Measurements from ENCODE around the gene CAV1.

CAV1 gene

DNA sequence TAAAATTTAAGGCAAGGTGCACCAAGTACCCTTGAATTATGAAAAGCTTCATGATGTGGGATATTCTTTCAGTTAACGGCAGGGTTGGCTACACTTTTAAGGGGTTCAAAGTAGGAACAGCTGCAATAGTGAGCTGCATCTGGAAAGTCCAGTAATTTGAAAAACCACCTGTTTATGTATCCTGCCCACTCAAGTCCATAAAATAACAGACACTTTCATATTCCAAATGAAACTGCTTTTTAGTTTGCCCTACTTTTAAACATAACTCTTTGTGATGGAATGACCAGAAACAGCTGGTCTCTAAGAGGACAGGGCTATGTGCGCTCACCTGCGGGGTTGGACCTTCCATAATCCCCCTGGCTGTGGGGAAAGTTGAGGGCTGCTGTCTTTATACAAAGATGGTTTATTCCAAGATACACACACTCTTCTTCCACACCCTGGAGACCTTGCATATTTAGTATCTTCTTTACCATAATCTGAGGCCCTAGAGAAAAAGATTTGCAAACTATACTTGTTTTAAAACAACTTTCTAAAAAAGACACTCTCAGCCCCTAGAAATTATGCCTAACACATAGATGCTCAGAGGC, 7.4 kb downstream of the CAV1 start:
- DNase-seq: no peak

DNA sequence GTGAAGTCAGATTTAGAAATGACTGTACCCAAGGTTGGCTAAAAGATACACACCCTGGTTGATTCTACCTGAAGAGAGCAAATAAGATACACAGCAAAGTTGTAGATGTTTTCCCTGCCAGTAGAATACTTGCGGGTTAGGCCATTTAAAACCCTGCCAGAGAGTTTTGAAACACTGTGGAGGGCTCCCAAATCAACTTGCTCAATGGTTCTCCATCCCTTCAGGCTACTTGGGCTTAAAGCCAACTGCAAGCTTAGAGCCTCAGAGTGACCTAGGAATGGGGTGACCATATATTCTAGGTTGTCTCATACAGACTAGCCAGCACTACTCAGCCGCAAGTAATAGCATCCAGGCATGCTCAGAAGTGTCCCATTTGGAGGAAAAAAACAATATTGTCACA, 10.0 kb downstream of the CAV1 start:
- no peak for DNase-seq

DNA sequence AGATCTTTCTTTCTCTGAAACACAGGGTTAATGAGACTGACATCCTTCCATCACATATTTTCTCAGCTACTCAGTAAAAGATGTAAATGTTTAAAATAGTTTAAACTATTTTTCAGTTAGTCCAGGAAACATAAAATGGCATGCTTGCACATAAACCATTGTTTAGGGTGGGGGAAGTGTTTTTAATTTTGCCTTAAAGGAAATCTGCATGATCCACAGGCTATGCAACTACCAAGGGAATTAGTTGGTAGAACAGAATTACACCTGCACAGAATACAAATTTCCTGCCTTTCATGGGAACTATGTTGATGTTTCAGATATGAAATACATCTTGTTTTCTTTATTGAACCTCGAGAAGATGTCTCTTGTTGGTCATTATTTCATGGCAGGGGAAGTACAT, 10.6 kb downstream of the CAV1 start:
- DNase-seq: no peak

DNA sequence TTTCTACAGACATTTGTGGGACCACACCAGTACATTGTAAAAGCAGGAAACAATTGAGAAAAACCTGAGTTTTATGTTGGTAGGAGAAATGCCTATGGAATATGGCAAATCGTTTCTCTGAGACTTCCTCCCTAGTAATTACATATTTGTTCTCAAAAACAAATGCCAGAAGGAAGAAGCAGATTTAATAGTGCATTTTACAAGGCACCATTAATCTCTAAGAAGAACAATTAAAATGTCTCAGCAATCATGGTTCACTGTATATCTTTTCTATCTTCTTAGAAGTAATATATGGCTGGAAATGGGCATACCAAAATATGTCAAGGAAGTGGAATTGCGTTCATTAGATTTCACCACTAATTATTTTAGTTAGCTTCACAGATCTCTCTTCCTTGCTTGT, 13.3 kb downstream of the CAV1 start:
- DNase-seq: no peak

DNA sequence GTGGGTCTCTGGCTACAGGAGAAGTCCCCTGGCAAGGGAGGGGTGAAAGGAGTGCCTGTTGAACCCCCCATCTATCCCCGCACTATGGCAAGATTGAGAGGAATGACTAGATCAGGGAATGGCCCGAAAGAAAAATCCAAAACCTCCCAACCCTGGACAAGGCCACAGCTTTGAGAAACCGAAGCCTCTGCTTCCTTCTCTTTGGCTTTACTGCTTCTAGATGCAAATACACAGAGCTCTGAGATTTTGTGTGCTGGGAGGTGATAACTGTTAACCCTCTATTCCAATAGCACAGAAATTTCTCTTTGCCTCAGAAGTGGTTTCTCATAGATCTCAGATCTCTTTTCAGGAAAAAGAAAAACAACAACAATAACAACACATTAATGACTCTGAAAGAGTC, 15.0 kb downstream of the CAV1 start:
- DNase-seq: no peak

DNA sequence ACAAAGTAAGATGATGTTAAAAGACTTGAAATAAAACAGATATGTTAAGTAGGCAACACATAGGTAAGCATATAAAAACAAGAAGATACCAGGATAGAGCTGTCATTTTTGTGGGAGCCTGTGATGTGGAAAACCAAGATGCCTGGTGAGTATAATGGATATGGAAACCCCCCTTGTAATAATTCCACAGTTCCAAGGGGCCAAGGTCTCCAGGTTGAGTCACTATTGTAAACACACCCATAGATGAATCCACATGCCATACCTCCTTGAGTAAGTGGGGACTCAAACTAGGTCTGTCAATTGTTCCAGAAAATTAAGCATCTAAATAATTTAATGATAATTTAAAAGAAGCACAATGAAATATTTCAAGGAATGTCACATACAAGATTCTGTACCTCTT, 15.9 kb downstream of the CAV1 start:
- DNase-seq: no peak

DNA sequence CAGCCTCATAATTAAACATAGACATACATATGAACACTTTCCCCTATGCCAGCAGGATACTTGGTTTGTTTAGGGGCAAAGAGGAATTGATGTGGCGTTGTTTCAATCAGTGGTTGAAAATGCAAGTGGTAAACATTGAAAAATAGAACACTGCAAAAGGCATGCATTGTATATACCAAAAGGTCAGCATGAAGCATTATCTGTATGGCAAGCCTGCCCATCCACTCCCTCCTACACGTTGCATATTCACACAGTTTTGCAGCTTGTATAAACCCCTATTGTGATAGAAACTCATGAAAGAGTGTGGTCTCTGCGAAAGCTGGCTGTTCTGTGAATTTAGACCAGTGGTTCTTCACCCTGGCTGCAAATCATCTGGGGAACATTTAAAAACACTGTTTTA, 17.1 kb downstream of the CAV1 start:
- no peak for DNase-seq

DNA sequence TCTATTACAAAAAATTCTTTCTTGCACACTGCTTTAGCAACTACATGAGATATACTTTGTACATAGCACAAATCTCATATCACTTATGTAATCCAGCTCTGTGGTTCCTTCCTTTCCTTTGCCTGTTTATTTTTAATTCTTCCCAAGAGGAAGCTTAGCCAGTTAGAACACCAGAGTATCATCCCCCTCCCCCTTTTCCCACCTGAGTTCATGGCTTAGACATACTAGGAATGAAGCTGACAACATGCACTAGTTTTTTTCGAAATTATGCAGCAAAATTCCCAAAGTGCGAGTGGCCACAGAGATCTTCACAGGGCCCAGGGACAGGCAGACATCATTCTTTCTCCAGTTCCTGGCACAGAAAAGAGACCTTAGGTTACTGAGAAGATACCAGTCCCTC, 17.8 kb downstream of the CAV1 start:
- no peak for DNase-seq

DNA sequence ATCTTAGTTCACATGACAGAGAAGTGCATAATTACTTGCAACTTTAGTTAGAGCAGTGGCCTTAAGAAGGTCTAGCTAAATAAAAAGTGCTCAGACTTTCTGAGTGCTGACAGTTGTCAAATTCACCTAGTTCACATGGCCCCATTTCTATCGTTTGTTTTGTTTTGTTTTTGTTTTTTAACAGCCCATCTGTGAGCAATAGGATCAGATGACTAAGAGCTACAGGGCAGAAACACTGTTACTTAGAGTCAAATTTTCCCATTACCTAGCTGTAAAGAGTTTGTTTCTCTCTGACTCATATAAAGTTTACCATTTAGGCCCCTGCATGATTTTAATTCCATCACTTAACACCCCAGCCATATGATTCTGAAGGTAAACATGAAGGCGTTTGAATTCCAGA, 18.8 kb downstream of the CAV1 start:
- DNase-seq: no peak

DNA sequence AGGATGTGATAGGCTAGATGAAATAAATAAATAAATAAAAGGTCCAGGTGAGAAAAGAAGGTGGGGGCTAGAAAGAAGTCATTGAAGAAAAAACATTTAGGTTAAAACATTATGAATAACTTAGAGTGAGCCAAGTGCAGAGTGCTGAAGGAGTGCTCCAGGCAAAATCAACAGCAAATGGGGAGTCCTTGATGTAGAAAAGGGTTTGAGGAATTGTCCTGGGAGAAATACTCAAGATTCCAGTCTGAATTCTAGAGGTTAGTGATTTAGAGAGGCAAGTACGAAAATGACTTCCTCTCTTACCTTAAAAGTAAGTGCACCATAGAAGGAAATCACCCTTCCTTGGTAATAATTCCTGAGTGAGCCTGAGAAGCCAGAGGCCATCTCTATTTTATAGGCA, 19.7 kb downstream of the CAV1 start:
- no peak for DNase-seq

DNA sequence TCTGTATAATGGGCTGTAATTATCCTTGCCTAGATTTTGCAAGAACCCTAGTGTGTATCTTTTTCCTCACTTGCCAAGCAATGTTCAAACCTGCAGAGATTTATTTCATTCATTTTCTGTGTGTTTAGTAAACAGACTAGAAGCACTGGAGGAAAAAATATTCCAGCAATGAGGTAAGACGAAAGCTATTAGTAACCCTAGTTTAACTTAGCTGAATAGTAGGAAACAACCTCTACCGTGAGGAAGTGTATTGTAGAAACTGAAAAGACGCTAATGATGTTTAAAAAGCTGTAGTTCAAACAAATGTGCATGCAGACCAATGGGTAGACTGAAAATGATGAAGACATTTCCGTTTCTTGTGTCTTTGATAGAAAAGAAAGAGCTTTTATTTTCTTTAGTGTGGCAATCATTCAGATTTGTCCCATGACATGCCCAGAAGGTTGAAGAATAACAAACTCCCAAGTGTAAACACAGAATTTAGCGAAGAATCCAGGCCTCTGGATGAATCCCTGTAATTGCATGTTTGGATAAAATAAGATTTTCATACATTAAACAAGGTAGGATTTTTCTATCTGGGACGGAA, 20.7 kb downstream of the CAV1 start:
- DNase-seq: no peak

DNA sequence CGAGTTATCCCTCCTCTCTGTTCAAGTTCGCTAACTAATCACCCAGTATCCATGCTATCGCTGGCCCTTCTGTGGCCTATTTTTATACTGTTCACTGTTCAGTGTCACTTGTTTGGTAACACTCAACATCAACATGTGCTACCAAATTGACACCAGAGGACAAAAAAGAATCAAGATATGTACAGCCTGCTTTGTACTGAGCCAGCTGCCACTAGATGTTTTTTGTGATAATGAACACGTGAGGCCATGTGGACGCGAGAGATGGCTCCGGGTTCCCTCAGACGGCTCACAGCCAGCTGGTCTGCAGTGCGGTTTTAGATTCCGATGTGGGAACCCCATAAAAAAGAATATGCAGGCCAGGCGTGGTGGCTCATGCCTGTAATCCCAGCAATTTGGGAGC, 21.2 kb downstream of the CAV1 start:
- no peak for DNase-seq

DNA sequence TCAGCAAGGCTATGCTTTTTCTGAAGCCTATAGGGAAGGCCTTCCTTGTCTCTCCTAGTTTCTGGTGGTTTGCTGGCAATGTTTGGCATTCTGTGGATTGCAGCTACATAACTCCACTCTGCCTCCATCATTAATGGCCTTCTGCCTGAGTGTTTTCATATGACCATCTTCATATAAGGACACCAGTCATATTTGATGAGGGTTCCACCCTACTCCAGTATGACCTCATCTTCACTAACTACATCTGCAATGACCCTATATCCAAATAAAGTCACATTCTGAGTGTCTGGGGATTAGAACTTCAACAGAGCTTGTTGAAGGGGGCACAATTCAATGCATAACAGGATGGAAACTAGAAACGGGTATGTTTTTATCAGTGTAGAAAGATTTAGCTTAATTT, 22.1 kb downstream of the CAV1 start:
- no peak for DNase-seq

DNA sequence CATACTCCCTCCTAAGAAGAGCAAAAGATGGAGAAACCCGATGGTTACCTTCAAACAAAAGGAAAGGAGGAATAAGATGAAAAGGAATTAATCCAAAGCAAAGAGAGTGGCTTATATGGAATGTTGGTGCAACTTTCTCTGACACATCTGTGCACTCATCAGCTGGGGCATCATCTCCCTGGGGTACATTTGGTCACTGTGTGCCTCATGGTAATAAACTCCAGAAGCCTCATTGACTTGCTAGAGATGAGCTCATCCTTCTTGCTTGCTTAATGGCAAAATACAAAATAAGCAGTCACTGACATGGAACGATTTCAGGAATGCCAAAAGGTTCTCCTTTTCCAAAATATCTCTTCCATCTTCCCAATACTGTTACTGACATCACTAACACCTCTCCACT, 22.5 kb downstream of the CAV1 start:
- DNase-seq: no peak

DNA sequence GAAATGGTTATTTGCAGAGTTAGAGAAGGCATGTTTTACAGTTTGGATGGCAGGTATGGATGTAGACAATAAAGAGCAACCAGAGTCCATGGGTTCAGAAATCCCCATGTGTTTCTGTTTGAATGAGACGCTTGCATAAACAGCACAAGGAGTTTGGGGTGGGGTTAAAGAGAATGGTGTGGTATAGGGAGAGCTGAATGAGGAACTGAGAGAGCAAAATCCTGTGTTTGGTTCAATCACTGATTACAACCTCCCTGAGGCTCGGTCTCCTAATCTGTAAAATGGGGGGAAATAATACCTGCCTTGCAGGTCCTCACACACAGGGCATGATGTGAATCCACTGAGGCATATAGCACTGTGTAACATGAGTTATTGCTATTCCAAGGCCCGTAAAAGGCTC, 23.7 kb downstream of the CAV1 start:
- DNase-seq: no peak

DNA sequence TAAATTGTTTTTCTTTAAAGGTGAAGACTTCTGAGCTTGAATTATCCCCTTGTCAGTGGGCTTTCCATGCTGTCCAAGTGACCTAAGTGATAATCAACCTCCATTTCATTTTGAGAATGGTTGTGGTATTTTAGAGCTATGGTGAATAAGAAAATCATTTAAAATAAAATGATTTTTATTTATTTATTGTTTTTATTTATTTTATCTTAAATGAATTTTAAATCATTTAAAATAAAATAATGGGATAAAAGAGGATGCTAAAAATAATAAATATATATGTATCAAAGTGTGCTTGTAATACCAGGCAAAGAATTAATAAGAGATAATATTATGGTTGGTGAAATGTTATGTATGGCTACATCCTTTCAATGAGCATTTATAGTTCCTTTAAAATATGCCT, 24.5 kb downstream of the CAV1 start:
- no peak for DNase-seq

DNA sequence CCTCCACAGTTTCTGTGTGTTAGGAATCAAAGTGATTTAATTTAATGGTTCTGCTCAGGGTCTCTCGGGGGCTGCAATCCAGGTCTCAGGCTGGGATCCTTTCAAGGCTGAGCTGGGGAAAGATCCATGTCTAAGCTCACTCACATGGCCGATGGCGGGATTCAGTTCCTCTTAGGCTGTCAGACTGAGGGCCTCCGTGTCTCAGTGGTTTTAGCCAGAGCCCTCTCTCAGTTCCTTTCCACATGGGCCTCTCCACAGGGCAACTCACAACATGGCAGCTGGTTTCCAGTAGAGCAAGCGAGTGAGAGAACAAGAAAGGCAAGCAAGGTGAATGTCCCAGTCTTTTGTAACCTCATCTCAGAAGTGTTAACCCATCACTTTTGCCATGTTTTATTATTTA, 26.9 kb downstream of the CAV1 start:
- DNase-seq: no peak

DNA sequence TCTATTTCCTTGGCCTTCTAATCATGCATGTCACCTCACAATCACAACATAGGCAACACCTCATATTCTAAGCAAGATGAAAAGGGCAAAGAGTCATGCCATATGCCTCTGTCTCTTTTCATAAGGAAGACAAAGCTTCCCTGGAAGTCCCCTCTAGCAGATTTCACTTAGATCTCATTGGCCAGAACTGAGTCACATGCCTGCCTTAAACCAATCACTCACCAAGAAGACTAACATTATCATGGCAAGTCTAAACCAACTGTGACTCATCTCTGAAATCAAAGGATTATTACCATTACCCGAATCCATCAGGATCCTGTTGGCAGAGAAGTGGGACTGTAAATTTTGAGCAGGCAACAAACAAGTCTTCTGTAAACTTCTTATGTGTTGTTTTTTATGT, 27.8 kb downstream of the CAV1 start:
- DNase-seq: no peak

DNA sequence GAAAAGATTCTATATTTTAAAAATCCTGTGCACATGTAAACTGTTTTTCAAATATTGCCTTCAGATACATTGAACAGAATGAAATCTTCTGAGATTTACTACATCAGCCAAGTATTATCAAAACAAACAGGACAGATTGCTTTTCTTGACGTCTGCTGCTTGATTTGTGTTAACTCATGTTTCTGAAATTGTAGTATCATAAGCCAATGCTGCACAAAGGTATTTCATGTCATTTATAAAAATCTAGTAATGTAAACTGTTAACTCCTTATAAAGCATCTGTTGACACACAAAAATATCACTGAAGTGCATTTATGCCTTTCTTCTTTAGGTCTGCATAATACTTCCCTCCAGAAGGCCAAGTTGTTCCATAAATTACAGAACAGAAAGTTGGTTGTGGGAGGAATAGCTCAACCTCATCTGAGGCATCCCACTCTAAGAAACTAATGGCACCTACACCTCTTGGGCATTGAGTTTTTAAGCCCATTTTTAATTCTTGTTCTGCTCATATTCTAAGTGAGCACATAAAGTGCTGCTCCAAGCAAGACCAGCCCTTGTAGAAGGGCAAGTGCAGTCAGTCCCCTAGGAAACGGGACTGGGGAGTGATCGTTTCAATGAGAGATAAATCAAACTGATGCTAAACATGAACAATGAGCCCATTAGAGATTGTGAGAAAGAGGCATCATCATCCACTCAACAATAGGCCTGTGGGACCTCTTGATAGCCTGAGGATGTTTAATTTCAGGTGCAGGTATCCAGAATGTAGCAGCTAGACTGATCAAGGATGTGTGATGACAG, 28.5 kb downstream of the CAV1 start:
- DNase-seq: no peak

DNA sequence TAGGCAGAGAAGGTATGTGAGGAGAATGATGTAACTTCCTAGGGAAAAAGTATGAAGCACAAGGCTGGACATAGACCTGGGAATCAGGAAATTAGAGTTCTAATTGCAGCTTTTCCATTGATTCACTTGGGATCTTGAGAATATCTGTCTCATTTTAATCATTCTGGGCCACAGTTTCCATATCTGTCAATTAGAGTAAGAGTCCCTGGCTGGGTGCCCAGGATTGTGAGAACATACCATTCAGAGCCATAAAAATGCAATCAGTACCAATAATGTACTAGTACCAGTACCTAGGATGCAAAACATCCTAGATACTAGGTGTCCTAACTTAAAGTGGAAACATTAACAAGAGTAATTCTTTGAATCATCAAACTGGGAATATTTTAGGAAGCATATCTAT, 29.6 kb downstream of the CAV1 start:
- no peak for DNase-seq

DNA sequence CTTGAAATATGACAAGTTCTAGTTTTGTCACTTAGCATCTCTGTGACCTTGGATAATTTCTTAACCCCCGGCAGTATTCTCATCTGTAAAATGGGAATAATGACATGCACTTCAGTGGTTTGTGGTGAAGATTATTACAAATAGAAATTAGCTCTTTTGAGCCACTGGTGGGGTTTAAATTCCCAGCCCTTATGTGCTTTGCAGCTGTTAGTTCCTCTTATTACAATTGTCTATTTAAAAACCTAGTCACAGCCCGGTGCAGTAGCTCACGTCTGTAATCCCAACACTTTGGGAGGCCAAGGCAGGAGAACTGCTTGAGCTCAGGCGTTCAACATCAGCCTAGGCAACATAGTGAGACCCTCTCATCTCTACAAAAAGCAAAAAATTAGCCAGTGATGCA, 30.1 kb downstream of the CAV1 start:
- DNase-seq: no peak

DNA sequence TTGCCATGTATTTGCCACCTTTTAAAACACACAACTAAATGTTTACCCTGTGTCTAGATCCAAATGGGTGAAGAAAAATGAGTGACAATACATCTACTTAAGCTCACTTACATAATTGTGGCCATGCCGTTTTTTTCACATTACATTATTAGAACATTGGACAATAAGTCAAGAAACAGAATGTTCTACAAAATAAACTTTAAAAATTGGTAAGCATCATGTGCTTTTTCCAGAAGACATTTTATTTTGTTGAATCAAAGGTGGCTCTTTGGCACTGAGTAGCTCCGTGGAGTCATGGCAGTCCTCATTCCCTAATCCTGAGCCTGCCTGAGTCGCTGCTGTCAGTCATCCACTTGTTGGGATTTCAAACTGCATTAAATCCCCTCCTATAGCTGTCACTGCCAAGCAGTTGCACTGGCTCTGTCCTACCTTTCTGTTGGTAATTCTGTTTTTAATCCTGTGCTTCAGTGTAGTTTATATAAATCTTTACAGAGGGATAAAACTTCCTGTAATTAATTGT, 32.3 kb downstream of the CAV1 start:
- no peak for DNase-seq

DNA sequence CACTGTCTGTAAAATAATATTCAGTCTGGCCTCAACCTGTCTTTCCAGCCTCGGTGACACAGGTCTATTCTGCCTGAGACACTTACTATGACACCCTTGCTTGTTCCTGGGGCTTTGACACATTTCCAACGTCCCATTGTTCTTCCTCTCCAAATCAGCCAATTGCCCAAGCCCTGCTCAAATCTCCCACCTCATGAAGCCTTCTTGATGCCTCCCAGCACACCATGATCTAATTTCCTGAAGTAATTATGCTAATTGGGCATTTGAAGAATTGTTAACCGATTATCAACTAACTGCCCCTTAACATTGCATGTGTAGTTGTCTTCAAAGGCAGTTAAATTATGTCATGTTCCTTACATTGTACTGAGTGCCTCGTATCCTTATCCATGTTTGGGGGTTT, 33.1 kb downstream of the CAV1 start:
- no peak for DNase-seq

All from activated effector memory CD4-positive, alpha-beta T cell treated with Interleukin-2 at 50 U/mL for 16 hours (primary cell).